ENCODE results near the gene KRT85.

Gene KRT85

GRCh38 chr12:52364061-52364460, 3.2 kb downstream of the KRT85 start:
- Histone ChIP-seq H3K4me1 (ENCODE audit: insufficient read depth, low read length, poor library complexity, severe bottlenecking) (peaks cover 31% of the 10 kb centered on the region), H3K9me2 (replicated peaks; ENCODE audit: low read depth, low read length) (no peaks in the 10 kb centered on the region), H4K20me1 (ENCODE audit: insufficient read depth, low read length, poor library complexity, severe bottlenecking) (no peaks in the 10 kb centered on the region), H3K4me2 (ENCODE audit: low read depth, low read length, poor library complexity, severe bottlenecking) (no peak overlapping the region), H3K4me3 (ENCODE audit: low read length, poor library complexity, severe bottlenecking) (no peak overlapping the region), H3K9ac (ENCODE audit: low read depth, low read length, poor library complexity, severe bottlenecking) (no peak overlapping the region), H3K9me3 (ENCODE audit: insufficient read depth, low read depth, low read length) (no peaks in the 10 kb centered on the region), H3F3A (ENCODE audit: low read depth) (no peaks in the 10 kb centered on the region), H2AFZ (ENCODE audit: low read length) (no peak overlapping the region), H3K27me3 (ENCODE audit: insufficient read depth, low read length, poor library complexity, severe bottlenecking) (no peaks in the 10 kb centered on the region), H3K36me3 (ENCODE audit: insufficient read depth, low read length) (no peaks in the 10 kb centered on the region), H3K79me2 (ENCODE audit: insufficient read depth, low read length) (no peaks in the 10 kb centered on the region)
- TF ChIP-seq, protein P1, sequence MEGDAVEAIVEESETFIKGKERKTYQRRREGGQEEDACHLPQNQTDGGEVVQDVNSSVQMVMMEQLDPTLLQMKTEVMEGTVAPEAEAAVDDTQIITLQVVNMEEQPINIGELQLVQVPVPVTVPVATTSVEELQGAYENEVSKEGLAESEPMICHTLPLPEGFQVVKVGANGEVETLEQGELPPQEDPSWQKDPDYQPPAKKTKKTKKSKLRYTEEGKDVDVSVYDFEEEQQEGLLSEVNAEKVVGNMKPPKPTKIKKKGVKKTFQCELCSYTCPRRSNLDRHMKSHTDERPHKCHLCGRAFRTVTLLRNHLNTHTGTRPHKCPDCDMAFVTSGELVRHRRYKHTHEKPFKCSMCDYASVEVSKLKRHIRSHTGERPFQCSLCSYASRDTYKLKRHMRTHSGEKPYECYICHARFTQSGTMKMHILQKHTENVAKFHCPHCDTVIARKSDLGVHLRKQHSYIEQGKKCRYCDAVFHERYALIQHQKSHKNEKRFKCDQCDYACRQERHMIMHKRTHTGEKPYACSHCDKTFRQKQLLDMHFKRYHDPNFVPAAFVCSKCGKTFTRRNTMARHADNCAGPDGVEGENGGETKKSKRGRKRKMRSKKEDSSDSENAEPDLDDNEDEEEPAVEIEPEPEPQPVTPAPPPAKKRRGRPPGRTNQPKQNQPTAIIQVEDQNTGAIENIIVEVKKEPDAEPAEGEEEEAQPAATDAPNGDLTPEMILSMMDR (conservative IDR thresholded peaks at IDR 0.05; ENCODE audit: low read length) = no peak
- no peak for TF ChIP-seq EZH2phosphoT487 (IDR thresholded peaks at IDR 0.05; ENCODE audit: borderline replicate concordance)

- no peaks in the 10 kb centered on the region for H3F3A ChIP-seq (ENCODE audit: low read depth)
- H3K36me3 ChIP-seq (ENCODE audit: insufficient read depth, low read length) = no peaks in the 10 kb centered on the region
- no peaks in the 10 kb centered on the region for H3K27me3 ChIP-seq (ENCODE audit: insufficient read depth, low read length, poor library complexity, severe bottlenecking)
- H3K4me1 ChIP-seq (ENCODE audit: insufficient read depth, low read length, poor library complexity, severe bottlenecking) = peaks cover 38% of the 10 kb centered on the region
- H3K9me3 ChIP-seq (ENCODE audit: insufficient read depth, low read depth, low read length) = no peaks in the 10 kb centered on the region
- no peaks in the 10 kb centered on the region for H3K9me2 ChIP-seq (replicated peaks; ENCODE audit: low read depth, low read length)
- TF ChIP-seq EZH2phosphoT487 (IDR thresholded peaks at IDR 0.05; ENCODE audit: borderline replicate concordance) = no peak
- TF ChIP-seq, protein P1 (conservative IDR thresholded peaks at IDR 0.05; ENCODE audit: low read length) = no peak
- H4K20me1 ChIP-seq (ENCODE audit: insufficient read depth, low read length, poor library complexity, severe bottlenecking) = no peaks in the 10 kb centered on the region
- no peaks in the 10 kb centered on the region for H3K79me2 ChIP-seq (ENCODE audit: insufficient read depth, low read length)
- no peak overlapping the region for H3K4me2 ChIP-seq (ENCODE audit: low read depth, low read length, poor library complexity, severe bottlenecking)
- no peak overlapping the region for H3K9ac ChIP-seq (ENCODE audit: low read depth, low read length, poor library complexity, severe bottlenecking)
- no peak overlapping the region for H2AFZ ChIP-seq (ENCODE audit: low read length)
- H3K4me3 ChIP-seq (ENCODE audit: low read length, poor library complexity, severe bottlenecking) = no peak overlapping the region
These were observed 4.1 kb downstream of the KRT85 start for GRCh38 chr12:52363111-52363679.

- Histone ChIP-seq H3K79me2 (ENCODE audit: insufficient read depth, low read length) (no peaks in the 10 kb centered on the region), H3K36me3 (ENCODE audit: insufficient read depth, low read length) (no peaks in the 10 kb centered on the region), H3K4me3 (ENCODE audit: low read length, poor library complexity, severe bottlenecking) (no peak overlapping the region), H3K9ac (ENCODE audit: low read depth, low read length, poor library complexity, severe bottlenecking) (no peak overlapping the region), H3K4me2 (ENCODE audit: low read depth, low read length, poor library complexity, severe bottlenecking) (peak overlapping the region; percentile 31), H3F3A (ENCODE audit: low read depth) (no peaks in the 10 kb centered on the region), H3K9me2 (replicated peaks; ENCODE audit: low read depth, low read length) (no peaks in the 10 kb centered on the region), H4K20me1 (ENCODE audit: insufficient read depth, low read length, poor library complexity, severe bottlenecking) (no peaks in the 10 kb centered on the region), H3K27me3 (ENCODE audit: insufficient read depth, low read length, poor library complexity, severe bottlenecking) (no peaks in the 10 kb centered on the region), H3K4me1 (ENCODE audit: insufficient read depth, low read length, poor library complexity, severe bottlenecking) (peaks cover 48% of the 10 kb centered on the region), H3K9me3 (ENCODE audit: insufficient read depth, low read depth, low read length) (no peaks in the 10 kb centered on the region), H2AFZ (ENCODE audit: low read length) (no peak overlapping the region)
- no peak for TF ChIP-seq EZH2phosphoT487 (IDR thresholded peaks at IDR 0.05; ENCODE audit: borderline replicate concordance)
- TF ChIP-seq, protein P1 (conservative IDR thresholded peaks at IDR 0.05; ENCODE audit: low read length) = peak; percentile 63
These were observed 5.1 kb downstream of the KRT85 start for GRCh38 chr12:52362118-52362726.
